DND-41 (cell line): ENCODE data around the gene TMC5.

Experiments used
- ATAC-seq: fragments of 200-7000 bp; cut with Tn5 transposase; 3 replicates; pipeline ENCODE4 v1.9.1; 2021; ENCODE audit warnings: low read depth; ENCODE audit not compliant: insufficient read depth
- DNase-seq: peaks from one replicate; pipeline ENCODE4 v3.0.0-alpha.2; 2020
- H2AFZ ChIP-seq: 2 replicates; pipeline ENCODE4 v1.6.0; 2012; ENCODE audit warnings: low read depth, low read length
- H3K27ac ChIP-seq: 2 replicates; pipeline ENCODE4 v1.5.1; 2012; ENCODE audit warnings: low read length, inconsistent platforms
- H3K27me3 ChIP-seq: fragments of 200-600 bp; sonication (generic); 2 replicates; pipeline ENCODE4 v1.6.0; 2012; ENCODE audit warnings: low read length, mild to moderate bottlenecking, inconsistent platforms; ENCODE audit not compliant: insufficient read depth, poor library complexity
- H3K36me3 ChIP-seq: 2 replicates; pipeline ENCODE4 v1.5.1; 2012; ENCODE audit warnings: low read length, inconsistent platforms; ENCODE audit not compliant: insufficient read depth
- H3K4me1 ChIP-seq: 2 replicates; pipeline ENCODE4 v1.5.1; 2012; ENCODE audit warnings: mild to moderate bottlenecking, low read length; ENCODE audit not compliant: insufficient read depth
- H3K4me2 ChIP-seq: 2 replicates; pipeline ENCODE4 v1.6.0; 2012; ENCODE audit warnings: mild to moderate bottlenecking, moderate library complexity, low read length, inconsistent platforms; ENCODE audit not compliant: insufficient read depth
- H3K4me3 ChIP-seq, 2 experiments: fragments of 200-600 bp in 1 of 2; shearing (Covaris generic) in 1 of 2; 2 replicates each; pipeline ENCODE4 v1.5.1; 2012 to 2016; ENCODE audit warnings: inconsistent platforms in 2 of 2, low read length in 2 of 2, mild to moderate bottlenecking in 2 of 2, low read depth in 1 of 2, moderate library complexity in 1 of 2
- H3K79me2 ChIP-seq: 2 replicates; pipeline ENCODE4 v1.6.0; 2012; ENCODE audit warnings: low read length, inconsistent platforms; ENCODE audit not compliant: insufficient read depth
- H3K9ac ChIP-seq: 2 replicates; pipeline ENCODE4 v1.6.0; 2012; ENCODE audit warnings: low read depth, mild to moderate bottlenecking, inconsistent platforms, low read length, moderate library complexity
- H3K9me3 ChIP-seq: 2 replicates; pipeline ENCODE4 v1.5.1; 2012; ENCODE audit warnings: low read length, moderate library complexity, mild to moderate bottlenecking, inconsistent platforms; ENCODE audit not compliant: insufficient read depth, severe bottlenecking
- H4K20me1 ChIP-seq: 2 replicates; pipeline ENCODE4 v1.6.0; 2012; ENCODE audit warnings: low read length; ENCODE audit not compliant: insufficient read depth
- CTCF ChIP-seq: IDR thresholded peaks from 2 replicates; pipeline ENCODE4 v1.5.1; 2012; ENCODE audit warnings: borderline replicate concordance, low read length, moderate library complexity, mild to moderate bottlenecking; ENCODE audit not compliant: poor library complexity, severe bottlenecking; ENCODE audit errors: extremely low read depth
- EZH2 ChIP-seq: IDR thresholded peaks from 3 replicates; pipeline ENCODE4 v1.6.1; 2012; ENCODE audit warnings: borderline replicate concordance, low read depth, mild to moderate bottlenecking, moderate library complexity, low read length, inconsistent platforms; ENCODE audit not compliant: severe bottlenecking

The TMC5 gene

GRCh38 chr16:19512297-19512696 lies 94.6 kb downstream of the TMC5 start:
- Histone ChIP-seq H3K79me2 (peaks cover 3% of the 10 kb centered on the region; the same call in 1 of the 2 replicates), H3K9me3 (no peaks in the 10 kb centered on the region), H4K20me1 (no peaks in the 10 kb centered on the region), H3K9ac (no peak overlapping the region), H3K4me3 (no peak overlapping the region), H3K27me3 (no peaks in the 10 kb centered on the region), H3K4me2 (no peak overlapping the region), H3K27ac (no peak overlapping the region), H2AFZ (no peak overlapping the region), H3K4me1 (0 out of 2 replicates have a peak, but pooled peaks cover 5% of the 10 kb centered on the region), H3K36me3 (peaks cover 82% of the 10 kb centered on the region)
- TF ChIP-seq CTCF, result no peak
- TF ChIP-seq EZH2, result no peak
- no peak for ATAC-seq
- DNase-seq, result no peak

GRCh38 chr16:19513377-19514053 lies 95.8 kb downstream of the TMC5 start:
- Histone ChIP-seq H3K79me2 (peaks cover 14% of the 10 kb centered on the region), H3K4me2 (no peak overlapping the region), H3K9me3 (no peaks in the 10 kb centered on the region), H3K4me1 (peaks cover 8% of the 10 kb centered on the region; the same call in 1 of the 2 replicates), H2AFZ (no peak overlapping the region), H3K27ac (no peak overlapping the region), H3K4me3 (no peak overlapping the region), H3K27me3 (no peaks in the 10 kb centered on the region), H3K36me3 (peaks cover 75% of the 10 kb centered on the region), H4K20me1 (no peaks in the 10 kb centered on the region), H3K9ac (no peak overlapping the region)
- DNase-seq, result no peak
- TF ChIP-seq EZH2 (no peak), CTCF (no peak)
- no peak for ATAC-seq

DNA sequence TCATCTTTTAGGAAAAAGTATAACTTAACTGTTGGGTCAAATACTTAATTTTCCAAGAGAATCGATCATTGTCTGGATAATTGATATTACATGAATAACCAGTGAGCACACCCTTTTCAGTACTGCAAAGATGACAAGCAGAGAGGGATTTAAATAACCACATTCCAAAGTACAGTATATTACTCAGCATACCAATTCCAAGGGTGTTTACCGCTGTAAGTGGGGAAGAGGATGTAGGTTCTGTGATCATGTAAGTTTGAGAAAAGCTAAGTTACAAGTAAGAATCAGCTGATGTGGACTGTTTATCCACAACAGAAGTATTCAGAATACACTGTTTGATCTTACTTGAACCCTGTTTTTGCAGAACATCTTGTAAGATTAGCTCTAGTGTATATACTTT lies 98.1 kb downstream of the TMC5 start:
- no peaks in the 10 kb centered on the region for H3K27me3 ChIP-seq
- H3K4me2 ChIP-seq, result no peak overlapping the region
- H3K9me3 ChIP-seq, result no peaks in the 10 kb centered on the region
- peaks cover 30% of the 10 kb centered on the region for H3K4me1 ChIP-seq
- ATAC-seq (no peak), DNase-seq (no peak)
- no peaks in the 10 kb centered on the region for H4K20me1 ChIP-seq
- H3K4me3 ChIP-seq, result no peak overlapping the region
- TF ChIP-seq EZH2, result no peak
- no peak for TF ChIP-seq CTCF
- H3K27ac ChIP-seq, result no peak overlapping the region
- H3K36me3 ChIP-seq, result peaks cover 64% of the 10 kb centered on the region
- no peak overlapping the region for H3K9ac ChIP-seq
- H3K79me2 ChIP-seq, result peaks cover 35% of the 10 kb centered on the region
- H2AFZ ChIP-seq, result no peak overlapping the region
